Activated CD4-positive, alpha-beta T cell treated with anti-CD3 and anti-CD28 coated beads, Interleukin-2, Interleukin-4, amounts not matched to agents 100 ng/mL and 50 ng/mL, durations not matched to agents 16 hours and 8 hours (primary cell): ENCODE measurements around the gene SPDYA.

Source experiments
- DNase-seq: peaks from one replicate; pipeline ENCODE4 v3.0.0-alpha.2; 2020; ENCODE audit warnings: low spot score

Gene SPDYA

GRCh38 chr2:28828382-28828781 is 17.7 kb downstream of the SPDYA start:
- no peak for DNase-seq

GRCh38 chr2:28833740-28834470 is 23.3 kb downstream of the SPDYA start:
- no peak for DNase-seq

- no peak for DNase-seq
Measured at GRCh38 chr2:28835781-28836180, 25.1 kb downstream of the SPDYA start.

GRCh38 chr2:28838971-28839370 is 28.3 kb downstream of the SPDYA start:
- DNase-seq, result no peak

GRCh38 chr2:28842042-28842441 is 31.4 kb downstream of the SPDYA start:
- DNase-seq, result no peak

GRCh38 chr2:28855193-28855592 is 44.6 kb downstream of the SPDYA start:
- no peak for DNase-seq

GRCh38 chr2:28855977-28856376 is 45.3 kb downstream of the SPDYA start:
- no peak for DNase-seq

GRCh38 chr2:28868611-28869010 is 58.0 kb downstream of the SPDYA start:
- DNase-seq, result no peak

- no peak for DNase-seq
Measured at GRCh38 chr2:28869494-28870145, 59.0 kb downstream of the SPDYA start.

GRCh38 chr2:28870146-28870891 is 59.7 kb downstream of the SPDYA start, which contains the start of gene TRMT61B:
Gene TRMT61B, minus strand, starts transcription at chr2:28870309. Its CDS starts 32 bp downstream, at chr2:28870277.
- DNase-seq, result peak; percentile 96

- DNase-seq, result no peak
Measured at GRCh38 chr2:28871620-28872019, 61.0 kb downstream of the SPDYA start.

GRCh38 chr2:28880193-28880592 is 69.6 kb downstream of the SPDYA start:
- DNase-seq, result no peak

- DNase-seq, result no peak
Measured at GRCh38 chr2:28893488-28893887, 82.9 kb downstream of the SPDYA start.

- DNase-seq, result peak; percentile 99
Measured at GRCh38 chr2:28894470-28895188, 84.0 kb downstream of the SPDYA start, which contains the start of gene WDR43. Gene WDR43, plus strand, starts transcription at chr2:28894667. Its CDS starts 32 bp downstream, at chr2:28894699.

- peak; percentile 54 for DNase-seq
Measured at GRCh38 chr2:28895189-28895893, 84.7 kb downstream of the SPDYA start.

GRCh38 chr2:28896906-28897305 is 86.3 kb downstream of the SPDYA start:
- DNase-seq, result no peak

- no peak for DNase-seq
Measured at GRCh38 chr2:28898048-28898447, 87.4 kb downstream of the SPDYA start.
